ENCODE measurements around the gene ROR1.

DNA sequence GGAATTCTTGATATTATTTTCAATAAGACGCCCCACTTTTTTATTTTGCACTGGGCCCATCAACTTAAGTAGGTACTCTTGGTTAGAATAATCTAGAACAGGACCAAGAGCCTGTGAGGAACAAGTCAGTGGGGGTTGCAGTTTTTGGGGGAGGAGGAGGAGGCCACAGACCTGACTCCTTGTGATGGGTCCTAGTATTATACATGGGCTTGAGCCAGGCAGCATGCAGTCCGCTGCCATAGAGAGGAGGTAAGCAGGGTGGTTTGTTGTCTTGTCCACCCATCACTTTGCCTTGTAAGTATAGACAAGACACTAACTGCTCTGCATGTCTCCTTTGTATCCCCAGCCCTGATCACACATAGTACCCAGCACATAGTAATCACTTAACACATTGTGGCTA is 24.5 kb downstream of the ROR1 start:
- TF ChIP-seq, protein P1, sequence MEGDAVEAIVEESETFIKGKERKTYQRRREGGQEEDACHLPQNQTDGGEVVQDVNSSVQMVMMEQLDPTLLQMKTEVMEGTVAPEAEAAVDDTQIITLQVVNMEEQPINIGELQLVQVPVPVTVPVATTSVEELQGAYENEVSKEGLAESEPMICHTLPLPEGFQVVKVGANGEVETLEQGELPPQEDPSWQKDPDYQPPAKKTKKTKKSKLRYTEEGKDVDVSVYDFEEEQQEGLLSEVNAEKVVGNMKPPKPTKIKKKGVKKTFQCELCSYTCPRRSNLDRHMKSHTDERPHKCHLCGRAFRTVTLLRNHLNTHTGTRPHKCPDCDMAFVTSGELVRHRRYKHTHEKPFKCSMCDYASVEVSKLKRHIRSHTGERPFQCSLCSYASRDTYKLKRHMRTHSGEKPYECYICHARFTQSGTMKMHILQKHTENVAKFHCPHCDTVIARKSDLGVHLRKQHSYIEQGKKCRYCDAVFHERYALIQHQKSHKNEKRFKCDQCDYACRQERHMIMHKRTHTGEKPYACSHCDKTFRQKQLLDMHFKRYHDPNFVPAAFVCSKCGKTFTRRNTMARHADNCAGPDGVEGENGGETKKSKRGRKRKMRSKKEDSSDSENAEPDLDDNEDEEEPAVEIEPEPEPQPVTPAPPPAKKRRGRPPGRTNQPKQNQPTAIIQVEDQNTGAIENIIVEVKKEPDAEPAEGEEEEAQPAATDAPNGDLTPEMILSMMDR (IDR thresholded peaks at IDR 0.05): no peak
- no peak for TF ChIP-seq EP300 (IDR thresholded peaks at IDR 0.05)
